HepG2 (cell line): ENCODE results near the gene BMP6. TPM values are rescaled to one million over a fixed set of nuclear protein-coding genes. Genes with fewer than 3 reads are reported as not detected.
A peak's percentile ranks its signal among the peaks of the same experiment; 100 is the strongest.

Source experiments
- ATAC-seq: fragments of 200-7000 bp; cut with Tn5 transposase; 3 replicates; pipeline ENCODE4 v1.9.1; 2020; ENCODE audit warnings: mild to moderate bottlenecking, moderate library complexity
- BruUV-seq: library from RNA; stranded (reverse); fragments of 400-500 nt; replicated peaks from 2 replicates; lab custom pipeline; 2021; lab: Mats Ljungman, UMichigan
- CTCF ChIA-PET: fragments of 300-600 bp; formaldehyde crosslinking; extraction: SDS; loops from one replicate; lab custom pipeline; 2021; ENCODE audit warnings: low total read pairs, inconsistent platforms, low intra/inter-chr PET ratio; lab: Yijun Ruan, JAX
- POLR2A ChIA-PET: fragments of 350-600 bp; sonication (Branson Sonifier 250); formaldehyde crosslinking; loops from one replicate; lab custom pipeline; 2020; ENCODE audit warnings: antibody characterized with exemption, inconsistent platforms; lab: Yijun Ruan, JAX
- DNase-seq: peaks from one replicate; pipeline ENCODE4 v3.0.0-alpha.2; 2015; ENCODE audit warnings: low spot score
- FAIRE-seq: peaks from 3 replicates; lab custom pipeline; 2011; peaks lifted over from hg19 to GRCh38; lab: Jason Lieb, UNC
- H2AFZ ChIP-seq: one replicate; pipeline ENCODE4 v1.6.1; 2011; ENCODE audit warnings: low read length, inconsistent platforms
- H3K27ac ChIP-seq: fragments of 300-600 bp; 3 replicates; pipeline ENCODE4 v1.8.0; 2011; ENCODE audit warnings: mixed run types, mild to moderate bottlenecking, mixed read lengths, low read length, inconsistent platforms; ENCODE audit not compliant: insufficient read depth; ENCODE audit errors: extremely low read length
- H3K27me3 ChIP-seq, 2 experiments: fragments of 200-600 bp in 1 of 2; 2 replicates in 1 of 2; 3 replicates in 1 of 2; pipeline versions ENCODE4 v1.6.0 to v1.8.0; 2011; ENCODE audit warnings: low read length in 2 of 2, mild to moderate bottlenecking in 2 of 2, moderate library complexity in 2 of 2, inconsistent platforms in 1 of 2; ENCODE audit not compliant: insufficient read depth in 2 of 2, control insufficient read depth in 1 of 2
- H3K36me3 ChIP-seq, 2 experiments: fragments of 200-600 bp in 1 of 2; replicated peaks in 1 of 2; 2 replicates in 1 of 2; 3 replicates in 1 of 2; pipeline versions ENCODE4 v1.5.1 to v1.8.0; 2011; ENCODE audit warnings: low read length in 2 of 2, inconsistent platforms in 1 of 2; ENCODE audit not compliant: insufficient read depth in 2 of 2, control insufficient read depth in 1 of 2
- H3K4me1 ChIP-seq: 2 replicates; pipeline ENCODE4 v1.5.1; 2012; ENCODE audit warnings: low read length, inconsistent platforms; ENCODE audit not compliant: insufficient read depth
- H3K4me2 ChIP-seq: 2 replicates; pipeline ENCODE4 v1.6.0; 2011; ENCODE audit warnings: low read depth, low read length, inconsistent platforms
- H3K4me3 ChIP-seq, 3 experiments: fragments of 200-600 bp in 1 of 3; sonication (generic), shearing (Covaris generic) in 1 of 3; replicated peaks in 1 of 3; 2 replicates each; pipeline ENCODE4 v1.5.1; 2011 to 2016; ENCODE audit warnings: low read length in 3 of 3, inconsistent platforms in 2 of 3, low read depth in 2 of 3, mild to moderate bottlenecking in 2 of 3, control low read depth in 1 of 3, mixed read lengths in 1 of 3; ENCODE audit not compliant: insufficient read depth in 1 of 3
- H3K79me2 ChIP-seq: one replicate; pipeline ENCODE4 v1.6.1; 2011; ENCODE audit warnings: low read length, inconsistent platforms; ENCODE audit not compliant: insufficient read depth
- H3K9ac ChIP-seq: 2 replicates; pipeline ENCODE4 v1.6.0; 2011; ENCODE audit warnings: mild to moderate bottlenecking, low read depth, low read length, inconsistent platforms; ENCODE audit not compliant: insufficient read depth
- H3K9me3 ChIP-seq: 2 replicates; pipeline ENCODE4 v1.5.1; 2012; ENCODE audit warnings: mild to moderate bottlenecking, low read length
- H4K20me1 ChIP-seq: 2 replicates; pipeline ENCODE4 v1.6.0; 2011; ENCODE audit warnings: inconsistent platforms, mild to moderate bottlenecking, low read length, moderate library complexity; ENCODE audit not compliant: insufficient read depth
- GATA4 ChIP-seq: sonication (generic); IDR thresholded peaks from 2 replicates; pipeline ENCODE4 v1.6.1; 2016; ENCODE audit warnings: antibody characterized with exemption, low read depth, borderline replicate concordance
- GATAD1 ChIP-seq: IDR thresholded peaks from 2 replicates; pipeline ENCODE4 v1.6.1; 2016; ENCODE audit warnings: missing genetic modification reagents, missing compliant biosample characterization
- HNRNPH1 ChIP-seq: fragments of 200-400 bp; formaldehyde crosslinking; optimal IDR thresholded peaks from 2 replicates; pipeline ENCODE3; 2017; ENCODE audit warnings: mild to moderate bottlenecking, low read depth, low read length
- MAFF ChIP-seq: IDR thresholded peaks from 2 replicates; pipeline ENCODE4 v1.6.1; 2011; ENCODE audit warnings: low read depth, low read length, improper control_type of control experiment
- MAFK ChIP-seq, 2 experiments: IDR thresholded peaks in 1 of 2; conservative IDR thresholded peaks in 1 of 2; 2 replicates each; pipeline ENCODE4 v1.6.1; 2011; ENCODE audit warnings: improper control_type of control experiment in 2 of 2, low read length in 2 of 2
- MED13 ChIP-seq: sonication (generic); formaldehyde crosslinking; IDR thresholded peaks from 2 replicates; pipeline ENCODE4 v1.5.0; 2020; ENCODE audit warnings: missing genetic modification reagents
- MEIS1 ChIP-seq: sonication (generic); formaldehyde crosslinking; IDR thresholded peaks from 2 replicates; pipeline ENCODE4 v1.9.0; 2021; ENCODE audit warnings: mild to moderate bottlenecking, missing genetic modification reagents, moderate library complexity, borderline replicate concordance
- MNT ChIP-seq: fragments of 450-650 bp; IDR thresholded peaks from 2 replicates; pipeline ENCODE4 v1.6.1; 2016
- NR2F2 ChIP-seq: IDR thresholded peaks from 2 replicates; pipeline ENCODE4 v1.6.1; 2012; ENCODE audit warnings: low read depth, inconsistent platforms, borderline replicate concordance
- PRMT3 ChIP-seq: sonication (generic); formaldehyde crosslinking; IDR thresholded peaks from 2 replicates; pipeline ENCODE4 v1.8.1; 2022; ENCODE audit warnings: low read depth, mild to moderate bottlenecking, moderate library complexity, missing genetic modification reagents, borderline replicate concordance
- REXO4 ChIP-seq: sonication (generic); formaldehyde crosslinking; IDR thresholded peaks from 2 replicates; pipeline ENCODE4 v1.8.0; 2022; ENCODE audit warnings: missing genetic modification reagents, mild to moderate bottlenecking, borderline replicate concordance
- ZNF281 ChIP-seq: sonication (generic); formaldehyde crosslinking; IDR thresholded peaks from 2 replicates; pipeline ENCODE4 v1.4.0; 2020; ENCODE audit warnings: missing genetic modification reagents, borderline replicate concordance
- ZNF773 ChIP-seq: sonication (generic); formaldehyde crosslinking; IDR thresholded peaks from 2 replicates; pipeline ENCODE4 v1.4.0; 2020; ENCODE audit warnings: missing genetic modification reagents, borderline replicate concordance
- ZNF83 ChIP-seq: sonication (generic); formaldehyde crosslinking; IDR thresholded peaks from 2 replicates; pipeline ENCODE4 v1.4.0; 2020; ENCODE audit warnings: missing genetic modification reagents, mild to moderate bottlenecking, borderline replicate concordance
- whole genome bisulfite sequencing: methylation state at CpG from one replicate; pipeline ENCODE4 v1.1.6; 2017; ENCODE audit warnings: low lambda C conversion rate; 5-methylcytosine and 5-hydroxymethylcytosine counted together
- in situ Hi-C: cut with HindIII; loops from 2 replicates; pipeline ENCODE4 v1.10.0; 2017; ENCODE audit warnings: low pct_unique_long_range_greater_than_20kb; ENCODE audit not compliant: extremely low pct_ligation_motif_present
- intact Hi-C: fragments of 100-400 bp; cut with micrococcal nuclease; formaldehyde crosslinking; loops from one replicate; pipeline ENCODE4 v1.10.0; 2022; ENCODE audit not compliant: unreplicated experiment
- polyA plus RNA-seq, 8 experiments: library from polyadenylated mRNA; depleted of rRNA in 3 of 8; stranded (reverse) in 7 of 8; unstranded in 1 of 8; fragments of >200 nt; fragmentation: Illumina TruSeq in 4 of 8; extraction: Trizol in 4 of 8; gene quantifications; 2 replicates each; pipeline versions ENCODE4 v1.2.1 to v1.2.3, GENCODE V29; 2011 to 2016; ENCODE audit warnings: low read depth in 4 of 8, missing spikeins in 1 of 8, mixed read lengths in 1 of 8; ENCODE audit not compliant: insufficient read depth in 1 of 8
- total RNA-seq, 5 experiments: library from RNA; depleted of rRNA; stranded (reverse); fragments of >200 nt; fragmentation: Illumina TruSeq; extraction: Trizol; gene quantifications; 2 replicates each; pipeline ENCODE4 v1.2.3, GENCODE V29; 2016; ENCODE audit warnings: low read depth in 1 of 5

The BMP6 gene
- total and polyA plus RNA-seq, 2 of the 13 experiments (the other 11 are each of a cell fraction or from before 2014, with no cell fraction given), result 0.09 to 0.18 TPM

GRCh38 chr6:7759320-7759719 lies 33.4 kb downstream of the BMP6 start:
- TF ChIP-seq MAFK (conservative IDR thresholded peaks at IDR 0.05 in 1 of 2, IDR thresholded peaks at IDR 0.05 in 1 of 2; ENCODE audit: low read length in 2 of 2), result peak; percentile 96 to 97
- TF ChIP-seq MAFF, result peak; percentile 95
- no peak for TF ChIP-seq GATA4
- peak; percentile 70; the same call in 1 of the 2 replicates for TF ChIP-seq MNT
- Histone ChIP-seq H3K36me3 (no peaks in the 10 kb centered on the region), H3K4me3 (no peak overlapping the region), H4K20me1 (no peaks in the 10 kb centered on the region), H3K9ac (no peak overlapping the region), H3K27ac (no peak overlapping the region), H3K27me3 (peaks cover 3 to 21% of the 10 kb centered on the region in 2 experiments; a peak in 4 of 5 replicates), H3K4me2 (no peak overlapping the region), H3K4me1 (no peaks in the 10 kb centered on the region), H3K9me3 (no peaks in the 10 kb centered on the region), H3K79me2 (no peaks in the 10 kb centered on the region), H2AFZ (no peak overlapping the region)
- no TSS peak for BruUV-seq
- ChIA-PET CTCF (no interaction called here), POLR2A (no interaction called here)
- DNase-seq, result no peak
- in situ Hi-C loops (no loop called here), intact Hi-C loops (no loop called here)
- ATAC-seq, result no peak
- WGBS, result 2% methylated on average over 3 of the region's 3 CpGs
- FAIRE-seq, result no peak

GRCh38 chr6:7761051-7761450 lies 35.2 kb downstream of the BMP6 start:
- Histone ChIP-seq H3K36me3 (no peaks in the 10 kb centered on the region), H3K4me2 (no peak overlapping the region), H3K27ac (no peak overlapping the region), H3K9me3 (no peaks in the 10 kb centered on the region), H3K27me3 (peaks cover 3 to 37% of the 10 kb centered on the region in 2 experiments; a peak in 4 of 5 replicates), H2AFZ (no peak overlapping the region), H3K9ac (no peak overlapping the region), H4K20me1 (no peaks in the 10 kb centered on the region), H3K4me1 (no peaks in the 10 kb centered on the region), H3K4me3 (no peak overlapping the region), H3K79me2 (no peaks in the 10 kb centered on the region)
- POLR2A ChIA-PET, result no interaction called here
- ATAC-seq (no peak), DNase-seq (no peak), FAIRE-seq (no peak)
- intact Hi-C loops, result no loop called here
- 97% methylated on average over 3 of the region's 3 CpGs for WGBS
- BruUV-seq, result no TSS peak
- in situ Hi-C loops, result no loop called here
- CTCF ChIA-PET, result no interaction called here
- TF ChIP-seq REXO4 (CRISPR knock-in tag) (no peak), ZNF281 (no peak), NR2F2 (no peak), MED13 (CRISPR knock-in tag) (no peak), PRMT3 (no peak), ZNF773 (CRISPR knock-in tag) (no peak), ZNF83 (no peak), HNRNPH1 (no peak), GATAD1 (CRISPR knock-in tag) (no peak), MEIS1 (no peak)
